Hematopoietic multipotent progenitor cell treated with erythropoietin and hydrocortisone succinate and interleukin-3 and kit ligand, for 6 days (in vitro differentiated cells): Measurements from ENCODE around the gene ADORA1.

Experiments
- DNase-seq: peaks from one replicate; pipeline ENCODE4 v3.0.0-alpha.2; 2015

Gene ADORA1

GRCh38 chr1:203095061-203095690 lies 32.4 kb upstream of the ADORA1 start:
- DNase-seq, result no peak

- no peak for DNase-seq
Measured at GRCh38 chr1:203096566-203096965, 31.0 kb upstream of the ADORA1 start.

GRCh38 chr1:203097001-203097400 lies 30.5 kb upstream of the ADORA1 start:
- no peak for DNase-seq

- DNase-seq, result no peak
Measured at GRCh38 chr1:203098445-203098844, 29.1 kb upstream of the ADORA1 start.

GRCh38 chr1:203098914-203099520 lies 28.5 kb upstream of the ADORA1 start:
- DNase-seq, result no peak

- no peak for DNase-seq
Measured at GRCh38 chr1:203099805-203100515, 27.6 kb upstream of the ADORA1 start.

GRCh38 chr1:203100516-203100869 lies 27.0 kb upstream of the ADORA1 start:
- DNase-seq, result no peak

GRCh38 chr1:203101813-203102634 lies 25.5 kb upstream of the ADORA1 start:
- DNase-seq, result no peak

- DNase-seq, result no peak
Measured at GRCh38 chr1:203103216-203103615, 24.3 kb upstream of the ADORA1 start.

- DNase-seq, result no peak
Measured at GRCh38 chr1:203103829-203104495, 23.6 kb upstream of the ADORA1 start.

- DNase-seq, result no peak
Measured at GRCh38 chr1:203104789-203105390, 22.6 kb upstream of the ADORA1 start.

- DNase-seq, result no peak
Measured at GRCh38 chr1:203112475-203112874, 15.1 kb upstream of the ADORA1 start.

GRCh38 chr1:203113308-203113707 lies 14.2 kb upstream of the ADORA1 start:
- DNase-seq, result no peak

- no peak for DNase-seq
Measured at GRCh38 chr1:203114202-203114601, 13.3 kb upstream of the ADORA1 start.

GRCh38 chr1:203116091-203116820 lies 11.3 kb upstream of the ADORA1 start:
- DNase-seq, result no peak

- DNase-seq, result peak; percentile 74
Measured at GRCh38 chr1:203117611-203118575, 9.6 kb upstream of the ADORA1 start.

- DNase-seq, result no peak
Measured at GRCh38 chr1:203120325-203121153, 7.0 kb upstream of the ADORA1 start.

- DNase-seq, result no peak
Measured at GRCh38 chr1:203121186-203122015, 6.1 kb upstream of the ADORA1 start.

GRCh38 chr1:203122159-203122558 lies 5.4 kb upstream of the ADORA1 start:
- DNase-seq, result no peak
